GM18909 (cell line): ENCODE data around the gene TRH.
"Not testable (repeated sequence)": the region's sequence is repeated elsewhere in the genome, so short reads cannot be mapped to it uniquely, and the experiment has no call there.

Experiments
- ATAC-seq: cut with Tn5 transposase; IDR thresholded peaks from one replicate; pipeline ENCODE4 v1.9.1; 2021; ENCODE audit warnings: mild to moderate bottlenecking; ENCODE audit not compliant: unreplicated experiment, poor library complexity

Gene TRH

DNA sequence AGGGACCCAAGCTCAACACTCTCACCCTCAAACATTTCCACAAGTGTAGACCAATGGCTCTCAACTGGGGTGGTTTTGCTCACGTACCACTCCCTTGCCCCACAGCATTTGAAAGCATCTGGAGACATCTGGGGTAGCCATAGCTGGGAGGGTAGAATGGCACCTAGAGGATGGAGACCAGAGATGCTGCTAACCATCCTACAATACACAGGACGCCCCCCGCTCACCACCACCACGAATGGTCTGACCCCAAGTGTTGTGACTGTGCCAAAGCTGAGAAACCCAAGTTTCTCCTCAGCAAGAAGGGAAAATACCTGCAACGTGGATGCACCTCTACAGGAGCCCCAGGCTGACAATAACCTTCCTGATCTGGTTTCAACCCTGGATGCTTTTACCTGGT, 24.7 kb downstream of the TRH start:
- ATAC-seq: not testable (repeated sequence)

DNA sequence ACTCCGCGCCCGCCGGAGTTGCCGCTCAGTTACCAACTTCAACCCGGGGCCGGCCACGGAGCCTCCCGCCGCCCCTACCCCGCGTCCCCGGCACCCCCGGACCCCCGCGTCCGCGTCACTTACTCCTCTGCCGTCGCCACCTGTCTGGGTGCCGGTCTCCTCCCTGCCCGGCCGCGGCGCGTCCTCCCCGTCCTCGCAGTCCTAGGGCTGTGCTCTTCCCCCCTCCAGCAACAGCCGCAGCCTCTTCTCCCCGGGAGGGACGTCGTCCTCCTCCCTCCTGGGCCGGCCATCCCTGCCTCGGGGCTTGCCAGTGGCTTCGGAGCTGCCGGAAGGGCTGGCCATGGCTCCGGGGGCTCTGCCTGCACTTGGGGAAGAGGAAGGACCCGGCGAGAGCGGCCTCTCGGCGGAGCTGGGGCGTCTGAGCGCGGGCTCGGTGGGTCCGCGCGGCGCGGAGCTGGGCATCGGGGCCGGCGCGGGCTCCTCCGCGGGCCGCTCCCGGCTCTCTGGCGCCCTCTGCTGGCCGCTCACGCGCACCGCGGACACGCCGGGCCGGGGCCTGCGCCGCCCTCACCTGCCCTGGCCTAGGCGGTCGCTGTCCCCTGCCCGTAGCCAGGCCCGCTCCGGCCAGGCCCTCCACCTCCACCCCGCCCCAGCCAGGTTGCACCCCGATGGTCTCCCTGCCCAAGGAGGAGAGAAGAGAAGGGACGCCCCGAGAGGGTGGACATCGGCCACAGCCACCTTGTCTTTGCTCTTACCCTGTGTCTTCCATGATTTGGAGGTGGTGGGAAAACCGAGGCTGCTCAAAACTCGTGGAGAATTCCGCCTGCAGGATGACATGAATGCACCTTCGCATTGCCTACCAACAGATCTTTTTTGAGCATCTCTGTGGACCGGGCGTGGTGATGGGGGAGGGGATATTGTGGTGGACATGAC, 28.4 kb downstream of the TRH start:
- ATAC-seq: not testable (repeated sequence)

DNA sequence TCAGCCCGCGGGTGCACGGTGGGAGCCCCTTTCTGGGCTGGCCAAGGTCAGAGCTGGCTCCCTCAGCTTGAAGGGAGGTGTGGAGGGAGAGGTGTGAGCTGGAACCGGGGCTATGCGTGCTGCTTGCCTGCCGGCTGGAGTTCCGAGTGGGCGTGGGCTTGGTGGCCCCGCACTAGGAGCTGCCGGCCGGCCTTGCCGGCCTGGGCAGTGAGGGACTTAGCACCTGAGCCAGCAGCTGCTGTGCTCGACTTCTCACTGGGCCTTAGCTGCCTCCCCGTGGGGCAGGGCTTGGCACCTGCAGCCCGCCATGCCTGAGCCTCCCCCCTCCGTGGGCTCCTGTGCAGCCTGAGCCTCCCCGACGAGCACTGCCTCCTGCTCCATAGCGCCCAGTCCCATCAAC, 36.0 kb downstream of the TRH start:
- no peak for ATAC-seq

DNA sequence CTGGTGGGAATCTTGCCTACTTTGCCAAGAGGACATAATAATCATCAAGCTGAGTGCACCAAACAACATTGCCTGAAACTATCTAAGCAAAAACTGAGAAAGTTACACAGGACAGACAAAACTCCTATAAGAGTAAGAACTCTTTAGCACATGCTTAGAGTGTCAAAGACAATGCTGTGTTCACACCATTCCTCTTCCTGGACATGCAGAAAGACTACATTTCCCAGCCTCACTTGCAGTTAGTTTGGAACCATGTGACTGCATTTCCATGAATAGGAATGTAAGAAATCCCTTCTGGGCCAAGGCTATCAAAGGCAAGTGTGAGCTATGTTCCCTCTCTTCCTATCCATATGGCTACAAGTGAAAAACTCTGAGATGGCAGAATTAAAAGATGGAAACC, 37.6 kb downstream of the TRH start:
- not testable (repeated sequence) for ATAC-seq

DNA sequence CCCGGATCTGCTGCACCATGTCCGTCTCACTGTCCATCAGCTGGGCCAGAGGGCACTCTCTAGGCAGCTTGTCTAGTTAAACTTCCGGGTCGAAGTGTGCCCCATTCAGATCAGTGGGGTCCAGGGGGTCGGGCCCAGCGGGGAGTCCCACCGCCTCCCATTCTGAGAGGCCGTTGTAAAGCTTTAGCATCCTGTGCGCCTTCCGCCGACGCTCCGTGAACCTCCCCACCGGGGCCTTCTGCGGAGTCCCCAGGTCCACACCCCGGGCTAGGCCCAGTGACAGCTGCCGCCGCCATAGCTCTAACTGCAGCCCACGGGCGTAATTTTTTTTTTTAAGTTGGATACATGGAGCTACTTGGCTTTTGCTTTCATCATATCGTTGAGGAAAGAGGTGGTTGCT, 38.7 kb downstream of the TRH start:
- ATAC-seq: not testable (repeated sequence)

DNA sequence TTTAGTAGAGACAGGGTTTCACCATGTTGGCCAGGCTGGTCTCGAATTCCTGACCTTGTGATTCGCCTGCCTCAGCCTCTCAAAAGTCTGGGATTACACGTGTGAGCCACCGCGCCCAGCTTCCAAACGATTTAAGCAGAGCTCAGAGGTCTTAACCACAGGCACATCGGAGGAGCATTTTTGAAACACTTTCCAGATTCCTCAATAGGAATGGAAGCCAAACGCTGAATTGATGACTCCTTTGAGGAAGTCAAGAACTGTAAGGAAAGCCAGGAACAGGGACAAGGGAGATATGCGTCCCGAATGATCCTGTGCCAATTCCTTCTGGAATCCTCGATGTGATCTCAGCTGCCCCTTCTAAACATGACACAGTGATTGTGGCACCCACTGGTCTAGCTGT, 40.0 kb downstream of the TRH start:
- no peak for ATAC-seq

DNA sequence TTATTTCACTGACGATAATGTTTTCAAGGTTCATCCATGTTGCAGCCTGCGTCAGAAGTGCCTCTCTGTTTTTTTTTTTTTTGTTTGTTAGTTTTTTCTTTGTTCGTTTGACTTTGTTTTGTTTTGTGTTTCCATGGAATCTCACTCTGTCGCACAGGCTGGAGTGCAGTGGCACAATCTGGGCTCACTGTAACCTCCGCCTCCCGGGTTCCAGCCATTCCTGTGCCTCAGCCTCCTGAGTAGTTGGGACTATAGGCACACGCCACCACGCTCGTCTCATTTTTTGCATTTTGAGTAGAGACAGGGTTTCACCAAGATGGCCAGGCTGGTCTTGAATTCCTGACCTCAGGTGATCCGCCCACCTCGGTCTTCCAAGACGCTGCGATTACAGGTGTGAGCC, 43.1 kb downstream of the TRH start:
- ATAC-seq: not testable (repeated sequence)

DNA sequence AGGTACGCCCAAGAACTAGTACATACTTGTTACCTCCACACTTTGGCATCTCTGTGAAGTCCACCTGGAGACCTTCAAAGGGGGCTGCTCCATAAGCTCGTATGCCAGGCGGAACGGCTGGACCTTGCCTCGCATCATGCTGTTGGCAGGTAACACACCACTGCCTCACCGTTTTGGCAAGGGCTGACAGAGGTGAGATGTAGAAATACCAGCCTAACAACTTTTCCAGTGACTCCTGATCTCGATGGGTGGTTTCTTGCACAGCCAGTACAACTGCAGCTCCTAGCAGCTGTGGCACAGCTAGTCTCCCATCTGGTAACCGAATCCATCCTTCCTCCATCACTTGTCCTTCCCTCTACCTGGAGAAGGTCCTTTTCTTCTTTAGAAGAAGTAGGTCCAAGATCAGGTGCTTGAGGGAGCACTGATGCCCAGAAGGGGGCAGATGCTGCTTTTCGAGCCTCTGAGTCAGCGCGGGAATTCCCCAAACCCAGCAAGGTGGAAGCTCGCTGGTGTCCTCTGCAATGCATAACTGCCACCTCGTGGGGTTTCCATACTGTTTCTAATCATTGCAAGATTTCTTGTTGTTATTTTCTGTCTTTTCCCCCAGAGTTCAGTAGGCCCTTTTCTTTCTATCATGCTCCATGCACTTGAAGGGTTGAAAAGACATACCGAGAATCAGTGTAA, 51.8 kb downstream of the TRH start:
- ATAC-seq: not testable (repeated sequence)

DNA sequence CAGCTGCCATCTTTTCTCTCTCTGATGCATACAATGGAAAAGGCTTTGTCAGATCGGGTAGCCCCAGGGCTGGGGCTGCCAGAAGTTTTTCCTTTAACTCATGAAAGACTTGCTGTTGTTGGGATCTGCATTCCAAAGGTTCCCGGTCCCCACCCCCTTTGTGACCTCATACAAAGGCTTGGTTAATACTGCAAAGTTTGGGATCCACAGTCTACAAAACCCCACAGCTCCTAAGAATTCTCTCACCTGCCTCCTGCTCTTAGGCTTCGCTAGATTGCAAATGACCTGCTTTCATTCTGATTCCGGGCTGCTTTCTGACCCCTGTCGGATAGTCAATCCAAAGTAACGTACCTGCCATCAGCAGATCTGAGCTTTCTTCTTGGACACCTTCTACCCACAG, 52.9 kb downstream of the TRH start:
- not testable (repeated sequence) for ATAC-seq
